SK-N-SH (cell line): ENCODE data around the gene RAI2. TPM values are rescaled to one million over a fixed set of nuclear protein-coding genes. Genes with fewer than 3 reads are reported as not detected.

ENCODE experiments used
- CTCF ChIA-PET: fragments of 300-600, 350-600 bp; formaldehyde crosslinking; extraction: SDS; loops from one replicate; lab custom pipeline; 2021; lab: Yijun Ruan, JAX
- POLR2A ChIA-PET: fragments of 350-600 bp; sonication (Branson Sonifier 250); formaldehyde crosslinking; extraction: SDS; loops from one replicate; lab custom pipeline; 2020; ENCODE audit warnings: antibody characterized with exemption, inconsistent platforms; lab: Yijun Ruan, JAX
- DNase-seq: peaks from one replicate; pipeline ENCODE4 v3.0.0; 2012
- H2AFZ ChIP-seq: fragments of 200-600 bp; sonication (generic); 2 replicates; pipeline ENCODE4 v1.8.1; 2016; ENCODE audit warnings: antibody characterized with exemption, mild to moderate bottlenecking, low read depth
- H3F3A ChIP-seq: fragments of 200-600 bp; sonication (generic); replicated peaks from 2 replicates; pipeline ENCODE3; 2016; ENCODE audit warnings: antibody characterized with exemption, mild to moderate bottlenecking; ENCODE audit not compliant: insufficient read depth
- H3K27ac ChIP-seq, 2 experiments: fragments of 200-500 bp in 1 of 2; fragments of 200-600 bp in 1 of 2; sonication (Bioruptor generic) in 1 of 2; sonication (generic), shearing (Covaris generic) in 1 of 2; 2 replicates each; pipeline versions ENCODE4 v1.5.1 to v1.6.1; 2014 to 2016; ENCODE audit warnings: low read depth in 2 of 2, inconsistent platforms in 1 of 2, low read length in 1 of 2, mild to moderate bottlenecking in 1 of 2, mixed read lengths in 1 of 2
- H3K27me3 ChIP-seq: fragments of 200-600 bp; sonication (generic), shearing (Covaris generic); 2 replicates; pipeline ENCODE4 v1.6.1; 2016; ENCODE audit warnings: mixed run types; ENCODE audit not compliant: insufficient read depth
- H3K36me3 ChIP-seq, 2 experiments: fragments of 200-500 bp in 1 of 2; fragments of 200-600 bp in 1 of 2; sonication (Bioruptor generic) in 1 of 2; sonication (generic) in 1 of 2; replicated peaks in 1 of 2; 2 replicates each; pipeline versions ENCODE3 to v1.5.1; 2014 to 2016; ENCODE audit warnings: low read length in 1 of 2, mild to moderate bottlenecking in 1 of 2; ENCODE audit not compliant: insufficient read depth in 2 of 2, control insufficient read depth in 1 of 2
- H3K4me1 ChIP-seq, 2 experiments: fragments of 200-500 bp in 1 of 2; fragments of 200-600 bp in 1 of 2; sonication (Bioruptor generic) in 1 of 2; sonication (generic), shearing (Covaris generic) in 1 of 2; 2 replicates each; pipeline versions ENCODE4 v1.5.1 to v1.6.1; 2014 to 2016; ENCODE audit warnings: low read depth in 1 of 2, low read length in 1 of 2, mixed run types in 1 of 2; ENCODE audit not compliant: insufficient read depth in 2 of 2, control insufficient read depth in 1 of 2
- H3K4me2 ChIP-seq: fragments of 200-600 bp; sonication (generic), shearing (Covaris generic); 2 replicates; pipeline ENCODE4 v1.6.1; 2017; ENCODE audit warnings: mixed run types
- H3K4me3 ChIP-seq, 2 experiments: fragments of 200-500 bp in 1 of 2; fragments of 200-600 bp in 1 of 2; sonication (Bioruptor generic) in 1 of 2; sonication (generic), shearing (Covaris generic) in 1 of 2; 2 replicates each; pipeline versions ENCODE4 v1.5.1 to v1.8.1; 2014 to 2016; ENCODE audit warnings: low read depth in 2 of 2, inconsistent platforms in 1 of 2, low read length in 1 of 2, mild to moderate bottlenecking in 1 of 2, mixed read lengths in 1 of 2, moderate library complexity in 1 of 2
- H3K79me2 ChIP-seq: fragments of 200-600 bp; sonication (generic); 2 replicates; pipeline ENCODE4 v1.8.1; 2017; ENCODE audit warnings: mild to moderate bottlenecking; ENCODE audit not compliant: insufficient read depth
- H3K9ac ChIP-seq: fragments of 200-600 bp; sonication (generic); 2 replicates; pipeline ENCODE4 v1.6.1; 2017; ENCODE audit warnings: mixed run types
- H3K9me2 ChIP-seq: fragments of 200-600 bp; sonication (generic); 2 replicates; pipeline ENCODE4 v1.6.1; 2017; ENCODE audit warnings: mixed run types
- H3K9me3 ChIP-seq: fragments of 200-600 bp; sonication (generic); 2 replicates; pipeline ENCODE4 v1.6.1; 2017; ENCODE audit warnings: mixed run types, mild to moderate bottlenecking, moderate library complexity
- H4K20me1 ChIP-seq: fragments of 200-600 bp; sonication (generic); 2 replicates; pipeline ENCODE4 v1.6.1; 2017; ENCODE audit warnings: mild to moderate bottlenecking, mixed run types; ENCODE audit not compliant: insufficient read depth
- CTCF ChIP-seq: fragments of 200-600 bp; sonication (generic); IDR thresholded peaks from 2 replicates; pipeline ENCODE4 v1.6.1; 2017; ENCODE audit warnings: antibody characterized with exemption, mild to moderate bottlenecking, moderate library complexity
- ELF1 ChIP-seq: IDR thresholded peaks from 2 replicates; pipeline ENCODE4 v1.4.0; 2012
- EZH2phosphoT487 ChIP-seq: fragments of 200-600 bp; sonication (generic); IDR thresholded peaks from 2 replicates; pipeline ENCODE4 v1.6.1; 2017; ENCODE audit warnings: low read depth, mixed run types, mild to moderate bottlenecking, antibody characterized with exemption, moderate library complexity, borderline replicate concordance
- FOSL2 ChIP-seq: IDR thresholded peaks from 2 replicates; pipeline ENCODE4 v1.4.0; 2012; ENCODE audit warnings: low read depth, mild to moderate bottlenecking, moderate library complexity, borderline replicate concordance
- GATA2 ChIP-seq: sonication (generic); formaldehyde crosslinking; IDR thresholded peaks from 2 replicates; pipeline ENCODE4 v1.5.0; 2020; ENCODE audit warnings: mild to moderate bottlenecking, missing genetic modification reagents
- MXI1 ChIP-seq: IDR thresholded peaks from 2 replicates; pipeline ENCODE4 v1.6.1; 2012; ENCODE audit warnings: mild to moderate bottlenecking, low read depth, low read length, improper control_type of control experiment
- NFIC ChIP-seq: IDR thresholded peaks from 2 replicates; pipeline ENCODE4 v1.4.0; 2012; ENCODE audit warnings: borderline replicate concordance
- POLR2AphosphoS5 ChIP-seq: IDR thresholded peaks from 2 replicates; pipeline ENCODE4 v1.6.1; 2012; ENCODE audit warnings: low read depth, low read length
- RCOR1 ChIP-seq: fragments of 150-350 bp; IDR thresholded peaks from 2 replicates; pipeline ENCODE4 v1.6.1; 2017; ENCODE audit warnings: antibody characterized with exemption, low read length
- TAF1 ChIP-seq: IDR thresholded peaks from 2 replicates; pipeline ENCODE4 v1.6.1; 2012; ENCODE audit warnings: low read depth, mild to moderate bottlenecking, low read length, moderate library complexity, borderline replicate concordance
- USF1 ChIP-seq: IDR thresholded peaks from 2 replicates; pipeline ENCODE4 v1.4.0; 2012; ENCODE audit warnings: low read depth, borderline replicate concordance
- WGBS: methylation state at CpG from one replicate; pipeline ENCODE4 v1.1.6; 2017; ENCODE audit warnings: low lambda C conversion rate; 5-methylcytosine and 5-hydroxymethylcytosine counted together
- polyA plus RNA-seq, 3 experiments: library from polyadenylated mRNA; depleted of rRNA; stranded (reverse); fragments of >200 nt; gene quantifications; 2 replicates each; pipeline ENCODE4 v1.2.3, GENCODE V29; 2012
- TF ChIP-seq, protein P1 (sequence below): IDR thresholded peaks from 2 replicates; pipeline ENCODE4 v1.4.0; 2012; ENCODE audit warnings: low read depth
- TF ChIP-seq, protein P2 (sequence below): IDR thresholded peaks from 2 replicates; pipeline ENCODE4 v1.6.1; 2012; ENCODE audit warnings: mild to moderate bottlenecking, low read depth, low read length, moderate library complexity
- TF ChIP-seq, protein P3 (sequence below): IDR thresholded peaks from 2 replicates; pipeline ENCODE4; 2012

RAI2 gene
- polyA plus RNA-seq, 1 of the 3 experiments (the other 2 are of a cell fraction) = 0.07 TPM

DNA sequence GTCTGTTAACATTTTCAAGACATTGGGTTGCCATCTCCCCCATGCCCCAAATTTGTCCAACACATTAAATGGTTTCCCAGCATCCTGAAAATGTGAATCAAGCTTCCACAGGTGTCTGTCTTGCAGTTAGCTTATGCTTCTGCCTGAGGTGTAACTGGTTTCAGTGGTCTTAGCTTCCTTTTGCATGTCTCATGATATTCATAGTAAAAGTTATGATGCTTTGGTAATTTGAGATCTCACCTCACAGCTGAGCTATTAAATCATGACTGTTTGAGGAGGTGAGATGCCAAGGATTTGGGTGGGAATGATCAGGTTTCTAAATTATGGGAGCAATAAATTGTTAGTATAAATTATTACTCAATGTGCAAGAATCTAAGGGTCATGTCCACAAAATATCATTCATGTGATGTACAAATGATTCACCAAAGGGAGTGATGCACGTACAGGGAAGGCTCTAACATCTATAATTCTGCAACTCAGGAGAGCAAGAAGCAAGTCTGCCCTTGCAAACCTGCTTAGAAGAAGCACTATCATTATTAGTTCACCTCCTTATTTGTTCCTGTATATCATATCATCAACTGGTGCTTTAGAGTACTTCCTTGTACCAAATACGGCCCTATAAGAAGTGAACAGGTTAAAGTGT, 17.1 kb upstream of the RAI2 start:
- H3K4me3 ChIP-seq = no peak overlapping the region
- H3K9me3 ChIP-seq = no peaks in the 10 kb centered on the region
- no peaks in the 10 kb centered on the region for H3K27me3 ChIP-seq
- H3K4me1 ChIP-seq = no peaks in the 10 kb centered on the region
- no peak overlapping the region for H3K27ac ChIP-seq
- no peak overlapping the region for H3K4me2 ChIP-seq
- no peaks in the 10 kb centered on the region for H3K36me3 ChIP-seq
- CTCF ChIA-PET = no interaction called here
- POLR2A ChIA-PET = no interaction called here
- WGBS = 10% methylated on average over 2 of the region's 2 CpGs
- no peak overlapping the region for H3K9ac ChIP-seq
- no peaks in the 10 kb centered on the region for H3K9me2 ChIP-seq
- no peaks in the 10 kb centered on the region for H3K79me2 ChIP-seq
- H3F3A ChIP-seq = no peaks in the 10 kb centered on the region
- TF ChIP-seq EZH2phosphoT487 (no peak), GATA2 (no peak), RCOR1 (no peak), USF1 (no peak), TAF1 (no peak), CTCF (no peak), ELF1 (no peak), NFIC (no peak), POLR2AphosphoS5 (no peak), FOSL2 (no peak), MXI1 (no peak)
- TF ChIP-seq, protein P1, sequence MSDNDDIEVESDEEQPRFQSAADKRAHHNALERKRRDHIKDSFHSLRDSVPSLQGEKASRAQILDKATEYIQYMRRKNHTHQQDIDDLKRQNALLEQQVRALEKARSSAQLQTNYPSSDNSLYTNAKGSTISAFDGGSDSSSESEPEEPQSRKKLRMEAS = no peak
- TF ChIP-seq, protein P2, sequence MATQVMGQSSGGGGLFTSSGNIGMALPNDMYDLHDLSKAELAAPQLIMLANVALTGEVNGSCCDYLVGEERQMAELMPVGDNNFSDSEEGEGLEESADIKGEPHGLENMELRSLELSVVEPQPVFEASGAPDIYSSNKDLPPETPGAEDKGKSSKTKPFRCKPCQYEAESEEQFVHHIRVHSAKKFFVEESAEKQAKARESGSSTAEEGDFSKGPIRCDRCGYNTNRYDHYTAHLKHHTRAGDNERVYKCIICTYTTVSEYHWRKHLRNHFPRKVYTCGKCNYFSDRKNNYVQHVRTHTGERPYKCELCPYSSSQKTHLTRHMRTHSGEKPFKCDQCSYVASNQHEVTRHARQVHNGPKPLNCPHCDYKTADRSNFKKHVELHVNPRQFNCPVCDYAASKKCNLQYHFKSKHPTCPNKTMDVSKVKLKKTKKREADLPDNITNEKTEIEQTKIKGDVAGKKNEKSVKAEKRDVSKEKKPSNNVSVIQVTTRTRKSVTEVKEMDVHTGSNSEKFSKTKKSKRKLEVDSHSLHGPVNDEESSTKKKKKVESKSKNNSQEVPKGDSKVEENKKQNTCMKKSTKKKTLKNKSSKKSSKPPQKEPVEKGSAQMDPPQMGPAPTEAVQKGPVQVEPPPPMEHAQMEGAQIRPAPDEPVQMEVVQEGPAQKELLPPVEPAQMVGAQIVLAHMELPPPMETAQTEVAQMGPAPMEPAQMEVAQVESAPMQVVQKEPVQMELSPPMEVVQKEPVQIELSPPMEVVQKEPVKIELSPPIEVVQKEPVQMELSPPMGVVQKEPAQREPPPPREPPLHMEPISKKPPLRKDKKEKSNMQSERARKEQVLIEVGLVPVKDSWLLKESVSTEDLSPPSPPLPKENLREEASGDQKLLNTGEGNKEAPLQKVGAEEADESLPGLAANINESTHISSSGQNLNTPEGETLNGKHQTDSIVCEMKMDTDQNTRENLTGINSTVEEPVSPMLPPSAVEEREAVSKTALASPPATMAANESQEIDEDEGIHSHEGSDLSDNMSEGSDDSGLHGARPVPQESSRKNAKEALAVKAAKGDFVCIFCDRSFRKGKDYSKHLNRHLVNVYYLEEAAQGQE = no peak
- TF ChIP-seq, protein P3, sequence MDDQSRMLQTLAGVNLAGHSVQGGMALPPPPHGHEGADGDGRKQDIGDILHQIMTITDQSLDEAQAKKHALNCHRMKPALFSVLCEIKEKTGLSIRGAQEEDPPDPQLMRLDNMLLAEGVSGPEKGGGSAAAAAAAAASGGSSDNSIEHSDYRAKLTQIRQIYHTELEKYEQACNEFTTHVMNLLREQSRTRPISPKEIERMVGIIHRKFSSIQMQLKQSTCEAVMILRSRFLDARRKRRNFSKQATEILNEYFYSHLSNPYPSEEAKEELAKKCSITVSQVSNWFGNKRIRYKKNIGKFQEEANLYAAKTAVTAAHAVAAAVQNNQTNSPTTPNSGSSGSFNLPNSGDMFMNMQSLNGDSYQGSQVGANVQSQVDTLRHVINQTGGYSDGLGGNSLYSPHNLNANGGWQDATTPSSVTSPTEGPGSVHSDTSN = no peak
- TF ChIP-seq, all 33 proteins: peak for 0
- DNase-seq = no peak
- Histone ChIP-seq H4K20me1 (no peaks in the 10 kb centered on the region), H2AFZ (no peak overlapping the region)
